ENCODE results near the gene OXSR1. TPM values are rescaled to one million over a fixed set of nuclear protein-coding genes. Genes with fewer than 3 reads are reported as not detected.
A peak's percentile ranks its signal among the peaks of the same experiment; 100 is the strongest.

Gene OXSR1
- 12.7 TPM for polyA plus RNA-seq (2012; ENCODE audit: insufficient read length, low read depth)

DNA sequence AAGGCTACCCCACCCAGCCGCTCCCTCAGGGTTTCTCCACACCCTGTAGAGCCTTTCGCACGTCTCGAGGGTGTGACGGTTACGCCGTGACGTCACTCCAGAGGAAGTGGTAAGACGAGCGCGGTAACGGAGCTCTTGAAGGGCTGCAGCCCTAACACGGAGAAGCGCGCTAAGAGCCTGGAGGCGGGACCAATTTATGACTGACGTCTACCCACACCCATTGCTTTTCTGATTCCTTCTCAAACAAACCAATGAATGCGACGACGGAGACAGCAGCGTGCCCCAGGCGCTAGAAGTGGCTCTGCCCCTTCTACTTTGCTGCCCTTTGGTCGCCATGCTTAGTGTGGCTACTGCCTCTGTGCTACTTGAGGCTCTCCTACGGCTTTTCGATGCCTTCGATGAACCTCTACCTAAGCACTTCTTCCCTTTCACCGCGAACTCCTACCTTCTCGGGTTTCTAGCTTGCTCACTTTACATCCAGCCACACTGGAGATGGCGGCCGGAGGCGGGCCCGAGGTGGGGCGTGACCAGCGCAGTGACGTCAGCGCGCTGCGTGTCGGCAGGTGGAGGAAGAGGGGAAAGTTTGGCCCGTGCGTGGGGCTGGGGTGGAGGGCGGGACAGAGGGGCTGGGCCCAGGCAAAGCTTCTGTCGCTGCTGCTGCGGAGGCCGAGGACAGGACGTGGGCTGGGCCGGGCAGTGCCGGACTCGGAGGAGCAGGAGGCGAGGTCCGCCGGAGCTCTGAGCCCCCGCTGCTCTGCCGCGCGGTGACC lies at the start of gene OXSR1:
TSS of gene OXSR1 (plus strand) at position 586 of the 770 bp plus-strand sequence. CDS start 340 bp downstream, outside the sequence.
- TF ChIP-seq SIN3A (IDR thresholded peaks at IDR 0.05; ENCODE audit: borderline replicate concordance, insufficient read depth, low read length) = no peak
- peak; percentile 55 for TF ChIP-seq FOXP2 (optimal IDR thresholded peaks at IDR 0.05; ENCODE audit: borderline replicate concordance, extremely low read depth, extremely low read length, insufficient read depth)
- TF ChIP-seq, protein P1, sequence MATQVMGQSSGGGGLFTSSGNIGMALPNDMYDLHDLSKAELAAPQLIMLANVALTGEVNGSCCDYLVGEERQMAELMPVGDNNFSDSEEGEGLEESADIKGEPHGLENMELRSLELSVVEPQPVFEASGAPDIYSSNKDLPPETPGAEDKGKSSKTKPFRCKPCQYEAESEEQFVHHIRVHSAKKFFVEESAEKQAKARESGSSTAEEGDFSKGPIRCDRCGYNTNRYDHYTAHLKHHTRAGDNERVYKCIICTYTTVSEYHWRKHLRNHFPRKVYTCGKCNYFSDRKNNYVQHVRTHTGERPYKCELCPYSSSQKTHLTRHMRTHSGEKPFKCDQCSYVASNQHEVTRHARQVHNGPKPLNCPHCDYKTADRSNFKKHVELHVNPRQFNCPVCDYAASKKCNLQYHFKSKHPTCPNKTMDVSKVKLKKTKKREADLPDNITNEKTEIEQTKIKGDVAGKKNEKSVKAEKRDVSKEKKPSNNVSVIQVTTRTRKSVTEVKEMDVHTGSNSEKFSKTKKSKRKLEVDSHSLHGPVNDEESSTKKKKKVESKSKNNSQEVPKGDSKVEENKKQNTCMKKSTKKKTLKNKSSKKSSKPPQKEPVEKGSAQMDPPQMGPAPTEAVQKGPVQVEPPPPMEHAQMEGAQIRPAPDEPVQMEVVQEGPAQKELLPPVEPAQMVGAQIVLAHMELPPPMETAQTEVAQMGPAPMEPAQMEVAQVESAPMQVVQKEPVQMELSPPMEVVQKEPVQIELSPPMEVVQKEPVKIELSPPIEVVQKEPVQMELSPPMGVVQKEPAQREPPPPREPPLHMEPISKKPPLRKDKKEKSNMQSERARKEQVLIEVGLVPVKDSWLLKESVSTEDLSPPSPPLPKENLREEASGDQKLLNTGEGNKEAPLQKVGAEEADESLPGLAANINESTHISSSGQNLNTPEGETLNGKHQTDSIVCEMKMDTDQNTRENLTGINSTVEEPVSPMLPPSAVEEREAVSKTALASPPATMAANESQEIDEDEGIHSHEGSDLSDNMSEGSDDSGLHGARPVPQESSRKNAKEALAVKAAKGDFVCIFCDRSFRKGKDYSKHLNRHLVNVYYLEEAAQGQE (IDR thresholded peaks at IDR 0.05; ENCODE audit: insufficient read depth in 1 of 2, low read depth in 2 of 2, low read length in 2 of 2) = no peak
- TF ChIP-seq TAF1 (IDR thresholded peaks at IDR 0.05; ENCODE audit: borderline replicate concordance, insufficient read depth, low read length) = peak; percentile 60; the same call in 1 of the 2 replicates
- TF ChIP-seq POLR2AphosphoS5 (IDR thresholded peaks at IDR 0.05; ENCODE audit: low read depth, low read length) = peak; percentile 81; the same call in 1 of the 2 replicates

DNA sequence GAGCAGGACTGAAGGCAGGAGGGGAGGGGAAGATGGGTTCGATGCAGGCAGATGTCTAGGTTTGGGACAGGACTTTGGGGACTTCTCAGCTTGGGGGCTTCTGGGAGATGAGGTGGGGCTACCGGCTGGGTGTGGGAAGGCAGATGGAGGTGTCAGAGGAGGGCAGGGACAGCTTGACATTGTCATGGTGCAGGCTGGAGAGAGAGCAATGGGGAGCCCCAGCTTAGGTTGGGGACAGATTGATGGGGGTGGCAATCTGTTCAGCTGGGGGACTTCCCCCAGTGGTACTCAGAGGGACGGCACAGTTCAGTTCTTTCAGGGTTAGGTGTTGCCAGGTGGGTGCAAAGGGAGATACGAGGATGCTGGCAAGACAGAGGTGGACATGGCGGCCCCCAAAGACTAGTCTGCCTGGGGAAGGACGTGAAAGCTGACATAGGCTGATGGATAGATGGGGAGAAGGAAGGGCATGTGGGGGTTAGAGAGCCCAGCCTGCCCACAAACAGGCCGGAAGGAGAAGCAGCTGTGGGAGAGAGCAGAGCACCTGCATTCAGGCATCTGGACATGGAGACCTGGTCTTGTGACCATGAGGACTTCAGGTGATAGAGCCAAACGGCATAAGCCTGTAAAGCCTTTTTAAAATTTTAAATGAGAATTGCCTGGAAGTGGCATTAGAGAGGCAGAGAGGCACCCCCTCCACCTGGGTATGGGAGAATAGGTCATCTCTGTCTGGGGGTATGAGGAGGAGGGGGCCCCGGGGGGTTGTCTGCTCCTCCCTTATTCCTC lies 49.5 kb upstream of the OXSR1 start:
- TF ChIP-seq POLR2AphosphoS5 (IDR thresholded peaks at IDR 0.05; ENCODE audit: low read depth, low read length) (no peak), TAF1 (IDR thresholded peaks at IDR 0.05; ENCODE audit: borderline replicate concordance, insufficient read depth, low read length) (no peak), SIN3A (IDR thresholded peaks at IDR 0.05; ENCODE audit: borderline replicate concordance, insufficient read depth, low read length) (no peak), FOXP2 (optimal IDR thresholded peaks at IDR 0.05; ENCODE audit: borderline replicate concordance, extremely low read depth, extremely low read length, insufficient read depth) (no peak)
- TF ChIP-seq, protein P1 (IDR thresholded peaks at IDR 0.05; ENCODE audit: insufficient read depth in 1 of 2, low read depth in 2 of 2, low read length in 2 of 2) = no peak

DNA sequence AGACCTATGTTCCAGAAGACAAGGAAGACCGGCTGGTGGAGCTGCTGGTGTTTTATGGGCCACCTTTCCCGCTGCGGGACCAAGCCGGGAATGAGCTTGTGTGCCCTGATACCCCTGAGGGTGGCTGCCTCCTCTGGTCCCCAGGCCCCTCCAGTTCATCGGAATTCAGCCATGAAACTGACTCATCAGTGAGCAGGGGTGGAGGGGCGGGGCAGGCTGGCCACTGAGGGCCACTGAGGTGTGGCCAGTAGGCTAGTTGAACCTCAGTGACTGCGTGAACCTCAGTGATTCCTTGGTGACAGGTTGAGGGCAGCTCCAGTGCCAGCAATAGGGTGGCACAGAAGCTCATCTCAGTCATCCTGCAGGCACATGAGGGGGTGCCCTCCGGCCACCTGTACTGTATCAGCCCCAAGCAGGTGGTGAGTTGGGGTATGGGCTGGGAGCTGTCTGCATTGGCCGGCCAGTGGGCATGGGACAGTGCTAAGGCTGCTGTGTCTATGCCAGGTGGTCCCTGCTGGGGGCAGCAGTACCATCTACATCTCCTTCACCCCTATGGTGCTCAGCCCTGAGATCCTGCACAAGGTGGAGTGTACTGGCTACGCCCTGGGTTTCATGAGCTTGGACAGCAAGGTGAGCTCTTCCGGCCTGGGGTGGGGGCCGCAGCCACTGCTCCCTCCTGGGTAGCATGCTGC lies 48.7 kb upstream of the OXSR1 start:
- TF ChIP-seq, protein P1 (IDR thresholded peaks at IDR 0.05; ENCODE audit: insufficient read depth in 1 of 2, low read depth in 2 of 2, low read length in 2 of 2) = no peak
- TF ChIP-seq POLR2AphosphoS5 (IDR thresholded peaks at IDR 0.05; ENCODE audit: low read depth, low read length) = no peak
- no peak for TF ChIP-seq SIN3A (IDR thresholded peaks at IDR 0.05; ENCODE audit: borderline replicate concordance, insufficient read depth, low read length)
- no peak for TF ChIP-seq TAF1 (IDR thresholded peaks at IDR 0.05; ENCODE audit: borderline replicate concordance, insufficient read depth, low read length)
- TF ChIP-seq FOXP2 (optimal IDR thresholded peaks at IDR 0.05; ENCODE audit: borderline replicate concordance, extremely low read depth, extremely low read length, insufficient read depth) = no peak

DNA sequence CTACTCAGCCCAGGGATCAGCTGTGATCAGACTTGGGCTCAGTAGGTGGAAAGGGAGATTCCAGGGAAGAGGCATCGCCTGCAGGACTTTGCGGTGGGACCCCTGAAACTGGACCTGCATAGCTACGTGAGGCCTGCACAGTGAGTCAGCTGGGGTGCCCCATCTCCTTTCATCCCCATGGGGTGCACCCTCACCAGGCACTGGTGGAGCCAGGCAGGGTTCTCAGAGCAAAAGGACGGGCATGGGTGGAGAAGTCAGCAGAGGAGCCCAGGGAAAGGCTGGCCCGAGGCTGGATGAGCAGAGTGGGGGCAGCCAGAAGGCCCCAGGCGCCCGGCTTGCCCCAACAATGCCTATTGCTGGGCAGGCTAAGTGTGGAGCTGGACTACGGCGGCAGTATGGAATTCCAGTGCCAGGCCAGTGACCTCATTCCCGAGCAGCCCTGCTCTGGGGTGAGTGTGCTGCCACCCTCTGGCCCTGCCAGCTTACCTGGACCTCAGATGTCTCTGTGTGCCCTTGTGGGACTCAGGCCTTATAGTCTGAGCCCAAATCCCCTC lies 48.1 kb upstream of the OXSR1 start:
- no peak for TF ChIP-seq SIN3A (IDR thresholded peaks at IDR 0.05; ENCODE audit: borderline replicate concordance, insufficient read depth, low read length)
